Measurements from ENCODE around the gene MAPT. TPM values are rescaled to one million over a fixed set of nuclear protein-coding genes. Genes with fewer than 3 reads are reported as not detected.
A peak's percentile ranks its signal among the peaks of the same experiment; 100 is the strongest.
"Not testable (repeated sequence)": the region's sequence is repeated elsewhere in the genome, so short reads cannot be mapped to it uniquely, and the experiment has no call there.

MAPT gene
- polyA plus RNA-seq, 3 donors, result 7.1 to 8.1 (median 7.4) TPM

- DNase-seq (ENCODE audit: extremely low read depth in 1 of 11, low read depth in 9 of 11, low spot score in 4 of 11), result no peak
These were observed 100.6 kb downstream of the MAPT start for GRCh38 chr17:45994987-45995386.

- no peak for DNase-seq (ENCODE audit: extremely low read depth in 1 of 11, low read depth in 9 of 11, low spot score in 4 of 11)
These were observed 101.4 kb downstream of the MAPT start for GRCh38 chr17:45995627-45996270.

GRCh38 chr17:45996282-45996937, 102.1 kb downstream of the MAPT start:
- DNase-seq (ENCODE audit: extremely low read depth in 1 of 11, low read depth in 9 of 11, low spot score in 4 of 11), result no peak

GRCh38 chr17:45997166-45997565, 102.8 kb downstream of the MAPT start:
- DNase-seq (ENCODE audit: extremely low read depth in 1 of 11, low read depth in 9 of 11, low spot score in 4 of 11), result no peak

GRCh38 chr17:45997624-45998023, 103.3 kb downstream of the MAPT start:
- DNase-seq (ENCODE audit: extremely low read depth in 1 of 11, low read depth in 9 of 11, low spot score in 4 of 11), result no peak

GRCh38 chr17:45998987-45999899, 104.9 kb downstream of the MAPT start, which contains the start of gene STH:
Gene STH, plus strand, starts transcription at chr17:45999250. Its CDS starts 30 bp downstream, at chr17:45999280.
- no peak for DNase-seq (ENCODE audit: extremely low read depth in 1 of 11, low read depth in 9 of 11, low spot score in 4 of 11)

GRCh38 chr17:45999900-46000290, 105.5 kb downstream of the MAPT start:
- no peak for DNase-seq (ENCODE audit: extremely low read depth in 1 of 11, low read depth in 9 of 11, low spot score in 4 of 11)

GRCh38 chr17:46000292-46000691, 105.9 kb downstream of the MAPT start:
- no peak for DNase-seq (ENCODE audit: extremely low read depth in 1 of 11, low read depth in 9 of 11, low spot score in 4 of 11)

- no peak for DNase-seq (ENCODE audit: extremely low read depth in 1 of 11, low read depth in 9 of 11, low spot score in 4 of 11)
These were observed 106.4 kb downstream of the MAPT start for GRCh38 chr17:46000757-46001156.

- DNase-seq (ENCODE audit: extremely low read depth in 1 of 11, low read depth in 9 of 11, low spot score in 4 of 11), result no peak
These were observed 107.3 kb downstream of the MAPT start for GRCh38 chr17:46001390-46002310.

- DNase-seq (ENCODE audit: extremely low read depth in 1 of 11, low read depth in 9 of 11, low spot score in 4 of 11), result peak; percentile 29 to 63 (median 49)
These were observed 108.1 kb downstream of the MAPT start for GRCh38 chr17:46002311-46002972.

- no peak for DNase-seq (ENCODE audit: extremely low read depth in 1 of 11, low read depth in 9 of 11, low spot score in 4 of 11)
These were observed 108.6 kb downstream of the MAPT start for GRCh38 chr17:46002973-46003316.

GRCh38 chr17:46003907-46004748, 109.8 kb downstream of the MAPT start:
- no peak for DNase-seq (ENCODE audit: extremely low read depth in 1 of 11, low read depth in 9 of 11, low spot score in 4 of 11)

GRCh38 chr17:46006082-46006481, 111.7 kb downstream of the MAPT start:
- not testable (repeated sequence) for DNase-seq (ENCODE audit: extremely low read depth in 1 of 11, low read depth in 9 of 11, low spot score in 4 of 11)

GRCh38 chr17:46007461-46007965, 113.2 kb downstream of the MAPT start:
- DNase-seq (ENCODE audit: extremely low read depth in 1 of 11, low read depth in 9 of 11, low spot score in 4 of 11), result no peak

GRCh38 chr17:46008591-46008990, 114.2 kb downstream of the MAPT start:
- no peak for DNase-seq (ENCODE audit: extremely low read depth in 1 of 11, low read depth in 9 of 11, low spot score in 4 of 11)

Data from renal cortex interstitium (tissue), 11 donors.